ENCODE results near the gene CNTFR.

The CNTFR gene

GRCh38 chr9:34588671-34589635 lies 571 bp downstream of the CNTFR start:
- POLR2A ChIA-PET: no interaction called here
- DNase-seq (ENCODE audit: low read depth, low spot score): no peak
- CTCF ChIA-PET: interaction anchor here (0.5 to 3.2 kb wide), 8 partner anchors 9 to 185 kb away, joined by 3 to 15 read pairs (median 4); no protein-coding TSS in a partner anchor
- TF ChIP-seq, protein P1, sequence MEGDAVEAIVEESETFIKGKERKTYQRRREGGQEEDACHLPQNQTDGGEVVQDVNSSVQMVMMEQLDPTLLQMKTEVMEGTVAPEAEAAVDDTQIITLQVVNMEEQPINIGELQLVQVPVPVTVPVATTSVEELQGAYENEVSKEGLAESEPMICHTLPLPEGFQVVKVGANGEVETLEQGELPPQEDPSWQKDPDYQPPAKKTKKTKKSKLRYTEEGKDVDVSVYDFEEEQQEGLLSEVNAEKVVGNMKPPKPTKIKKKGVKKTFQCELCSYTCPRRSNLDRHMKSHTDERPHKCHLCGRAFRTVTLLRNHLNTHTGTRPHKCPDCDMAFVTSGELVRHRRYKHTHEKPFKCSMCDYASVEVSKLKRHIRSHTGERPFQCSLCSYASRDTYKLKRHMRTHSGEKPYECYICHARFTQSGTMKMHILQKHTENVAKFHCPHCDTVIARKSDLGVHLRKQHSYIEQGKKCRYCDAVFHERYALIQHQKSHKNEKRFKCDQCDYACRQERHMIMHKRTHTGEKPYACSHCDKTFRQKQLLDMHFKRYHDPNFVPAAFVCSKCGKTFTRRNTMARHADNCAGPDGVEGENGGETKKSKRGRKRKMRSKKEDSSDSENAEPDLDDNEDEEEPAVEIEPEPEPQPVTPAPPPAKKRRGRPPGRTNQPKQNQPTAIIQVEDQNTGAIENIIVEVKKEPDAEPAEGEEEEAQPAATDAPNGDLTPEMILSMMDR (IDR thresholded peaks at IDR 0.05; ENCODE audit: insufficient read depth, low read length, missing control alignments): no peak
- no peak overlapping the region; the same call in 1 of the 2 replicates for H3K4me3 ChIP-seq (ENCODE audit: low read depth, low read length)

DNA sequence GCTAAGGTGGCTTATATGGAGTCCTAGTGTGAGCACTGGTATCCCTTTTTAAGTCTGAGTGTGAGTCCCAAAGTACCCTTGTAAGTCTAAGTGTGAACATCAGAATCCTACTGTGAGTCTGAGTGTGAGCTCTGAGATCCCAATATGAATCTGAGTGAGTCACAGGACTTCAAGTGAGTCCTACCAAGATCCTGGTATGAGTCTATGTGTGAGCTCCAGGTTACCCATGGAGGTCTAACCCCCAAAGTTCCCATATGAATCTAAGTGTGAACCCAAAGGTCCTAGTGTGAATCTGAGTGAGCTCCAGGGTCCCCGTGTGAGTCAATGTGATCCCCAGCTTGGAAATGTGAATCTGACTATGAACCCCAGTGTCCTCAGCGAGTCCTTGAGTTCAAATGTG lies 2.3 kb downstream of the CNTFR start:
- no peak overlapping the region for H3K4me3 ChIP-seq (ENCODE audit: low read depth, low read length)
- POLR2A ChIA-PET: no interaction called here
- TF ChIP-seq, protein P1 (IDR thresholded peaks at IDR 0.05; ENCODE audit: insufficient read depth, low read length, missing control alignments): no peak
- CTCF ChIA-PET: interaction anchor here (0.7 to 3.2 kb wide), 9 partner anchors 11 to 85 kb away, joined by 3 to 15 read pairs (median 4); no protein-coding TSS in a partner anchor
- DNase-seq (ENCODE audit: low read depth, low spot score): no peak

DNA sequence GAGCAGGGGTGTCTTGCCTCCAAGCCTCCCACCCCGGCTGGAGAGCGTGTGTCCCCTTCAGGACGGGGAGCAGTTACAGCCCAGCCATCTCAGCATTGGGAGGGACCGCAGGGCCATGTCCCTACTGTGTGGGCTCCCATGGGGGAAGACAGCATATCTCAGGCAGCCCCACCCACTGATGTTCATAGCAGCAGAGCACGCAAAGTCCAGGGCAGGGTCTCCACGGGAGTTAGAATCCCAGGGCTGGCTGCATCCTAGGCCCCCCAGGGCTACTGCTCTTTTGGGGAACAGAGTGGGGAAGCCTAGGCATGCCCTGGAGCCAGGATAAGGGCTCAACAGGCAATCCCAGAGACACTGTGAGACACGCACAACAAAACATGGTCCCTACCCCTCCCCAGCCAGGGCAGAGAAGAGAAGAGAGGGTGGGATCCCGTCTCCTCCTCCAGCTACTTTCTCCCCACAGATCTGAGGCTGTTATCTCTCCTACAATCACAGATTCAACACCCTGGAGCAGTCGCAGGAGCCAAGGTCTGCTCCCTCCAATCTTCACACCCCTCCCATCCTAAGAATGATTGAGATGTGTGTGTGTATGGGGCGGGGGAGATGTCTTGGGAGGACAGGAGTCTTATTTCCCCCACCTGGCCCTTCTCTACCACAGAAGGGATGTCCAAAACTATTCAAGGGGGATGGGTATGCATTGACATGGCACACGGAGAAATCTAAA lies 3.4 kb downstream of the CNTFR start:
- H3K4me3 ChIP-seq (ENCODE audit: low read depth, low read length): no peak overlapping the region
- ChIA-PET POLR2A (interaction anchor here (0.6 kb wide), 1 partner anchor 45 kb away, joined by 3 read pairs; no protein-coding TSS in a partner anchor), CTCF (interaction anchor here (1.3 to 1.6 kb wide), 2 partner anchors 16 to 38 kb away, joined by 3 to 6 read pairs; no protein-coding TSS in a partner anchor)
- TF ChIP-seq, protein P1 (IDR thresholded peaks at IDR 0.05; ENCODE audit: insufficient read depth, low read length, missing control alignments): no peak
- DNase-seq (ENCODE audit: low read depth, low spot score): no peak

DNA sequence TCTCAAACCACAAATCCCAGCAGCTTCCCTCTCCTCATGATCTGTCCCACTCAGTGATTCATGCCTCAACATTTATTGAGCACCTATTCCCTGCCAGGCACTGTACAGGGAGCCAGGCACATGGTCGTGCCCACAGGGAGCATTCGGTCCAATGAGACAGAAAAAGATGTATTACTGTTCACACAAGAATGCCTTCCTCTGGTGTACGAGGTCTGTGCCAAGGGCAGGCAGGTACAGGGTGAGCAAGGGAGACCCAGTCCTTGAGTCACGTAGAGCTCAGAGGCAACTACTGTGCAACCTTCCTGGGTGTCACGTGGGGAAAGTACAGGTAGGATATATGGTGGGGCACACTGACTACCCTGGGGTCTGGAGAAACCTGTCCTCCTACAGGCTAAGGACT lies 4.6 kb downstream of the CNTFR start:
- TF ChIP-seq, protein P1 (IDR thresholded peaks at IDR 0.05; ENCODE audit: insufficient read depth, low read length, missing control alignments): no peak
- no peak for DNase-seq (ENCODE audit: low read depth, low spot score)
- no peak overlapping the region for H3K4me3 ChIP-seq (ENCODE audit: low read depth, low read length)
- POLR2A ChIA-PET: interaction anchor here (0.6 kb wide), 1 partner anchor 496 kb away, joined by 4 read pairs; no protein-coding TSS in a partner anchor
- CTCF ChIA-PET: interaction anchor here (1.2 to 2.5 kb wide), 4 partner anchors 19 to 253 kb away, joined by 3 to 15 read pairs (median 6); no protein-coding TSS in a partner anchor

DNA sequence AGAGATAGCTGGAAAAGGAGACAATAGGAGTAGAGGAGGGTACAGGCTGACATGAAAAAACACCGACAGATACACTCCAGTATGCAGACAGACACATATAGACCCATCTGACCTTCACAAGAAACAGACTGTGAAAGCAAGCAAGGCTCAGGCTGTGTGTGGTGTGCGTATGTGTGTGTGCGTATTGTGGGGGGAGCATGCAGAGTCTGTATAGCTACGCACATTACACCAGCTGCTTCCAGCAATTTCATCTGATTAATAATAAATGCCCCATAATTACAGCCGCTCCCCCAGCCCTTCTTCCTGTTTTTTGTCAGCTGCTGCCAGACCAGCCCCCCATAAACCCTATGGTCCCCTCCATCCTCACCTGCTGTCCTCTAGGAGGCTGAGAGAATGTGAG lies 6.7 kb downstream of the CNTFR start:
- no peak for DNase-seq (ENCODE audit: low read depth, low spot score)
- H3K4me3 ChIP-seq (ENCODE audit: low read depth, low read length): no peak overlapping the region
- TF ChIP-seq, protein P1 (IDR thresholded peaks at IDR 0.05; ENCODE audit: insufficient read depth, low read length, missing control alignments): no peak
- POLR2A ChIA-PET: no interaction called here
- CTCF ChIA-PET: interaction anchor here (2.2 to 11.5 kb wide), 4 partner anchors 11 to 179 kb away, joined by 8 to 119 read pairs (median 12); no protein-coding TSS in a partner anchor
